ENCODE results near the gene TRAF2. TPM values are rescaled to one million over a fixed set of nuclear protein-coding genes. Genes with fewer than 3 reads are reported as not detected.

Gene TRAF2
- total and polyA plus RNA-seq, 2 of the 13 experiments (the other 11 are each of a cell fraction or from before 2014, with no cell fraction given) = 12.4 to 13.6 TPM

- TF ChIP-seq, protein P1, sequence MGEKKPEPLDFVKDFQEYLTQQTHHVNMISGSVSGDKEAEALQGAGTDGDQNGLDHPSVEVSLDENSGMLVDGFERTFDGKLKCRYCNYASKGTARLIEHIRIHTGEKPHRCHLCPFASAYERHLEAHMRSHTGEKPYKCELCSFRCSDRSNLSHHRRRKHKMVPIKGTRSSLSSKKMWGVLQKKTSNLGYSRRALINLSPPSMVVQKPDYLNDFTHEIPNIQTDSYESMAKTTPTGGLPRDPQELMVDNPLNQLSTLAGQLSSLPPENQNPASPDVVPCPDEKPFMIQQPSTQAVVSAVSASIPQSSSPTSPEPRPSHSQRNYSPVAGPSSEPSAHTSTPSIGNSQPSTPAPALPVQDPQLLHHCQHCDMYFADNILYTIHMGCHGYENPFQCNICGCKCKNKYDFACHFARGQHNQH (CRISPR knock-in tag; IDR thresholded peaks at IDR 0.05) = peak; percentile 73; the same call in 1 of the 2 replicates
- TF ChIP-seq ZNF572 (CRISPR knock-in tag; IDR thresholded peaks at IDR 0.05) = peak; percentile 81; the same call in 1 of the 2 replicates
- peak; percentile 59; the same call in 1 of the 2 replicates for TF ChIP-seq HOXA3 (CRISPR knock-in tag; IDR thresholded peaks at IDR 0.05)
- TF ChIP-seq ZNF512 (CRISPR knock-in tag; IDR thresholded peaks at IDR 0.05) = no peak
- TF ChIP-seq HMG20B (CRISPR knock-in tag; conservative IDR thresholded peaks at IDR 0.05) = no peak
- peak; percentile 34; the same call in 1 of the 2 replicates for TF ChIP-seq REL (CRISPR knock-in tag; conservative IDR thresholded peaks at IDR 0.05)
- peak; percentile 68; the same call in 1 of the 2 replicates for TF ChIP-seq HOXA5 (CRISPR knock-in tag; IDR thresholded peaks at IDR 0.05)
- peak; percentile 88 for TF ChIP-seq ZNF607 (CRISPR knock-in tag; IDR thresholded peaks at IDR 0.05; ENCODE audit: borderline replicate concordance)
- TF ChIP-seq HNRNPLL (IDR thresholded peaks at IDR 0.05; ENCODE audit: low read depth, low read length, poor library complexity, severe bottlenecking) = peak; percentile 80
- TF ChIP-seq SPEN (CRISPR knock-in tag; IDR thresholded peaks at IDR 0.05; ENCODE audit: low read depth) = no peak
- TF ChIP-seq BORCS8-MEF2B (CRISPR knock-in tag; IDR thresholded peaks at IDR 0.05) = peak; percentile 78
- no peak for TF ChIP-seq ZNF615 (CRISPR knock-in tag; IDR thresholded peaks at IDR 0.05; ENCODE audit: borderline replicate concordance)
- TF ChIP-seq, protein P2, sequence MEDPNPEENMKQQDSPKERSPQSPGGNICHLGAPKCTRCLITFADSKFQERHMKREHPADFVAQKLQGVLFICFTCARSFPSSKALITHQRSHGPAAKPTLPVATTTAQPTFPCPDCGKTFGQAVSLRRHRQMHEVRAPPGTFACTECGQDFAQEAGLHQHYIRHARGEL (CRISPR knock-in tag; IDR thresholded peaks at IDR 0.05) = 0 out of 2 replicates have a peak, but pooled peaks have one; percentile 4
- TF ChIP-seq ZBTB25 (CRISPR knock-in tag; IDR thresholded peaks at IDR 0.05) = peak; percentile 29; the same call in 1 of the 2 replicates
- TF ChIP-seq HOXD1 (CRISPR knock-in tag; IDR thresholded peaks at IDR 0.05) = 0 out of 2 replicates have a peak, but pooled peaks have one; percentile 33
- TF ChIP-seq, protein P3, sequence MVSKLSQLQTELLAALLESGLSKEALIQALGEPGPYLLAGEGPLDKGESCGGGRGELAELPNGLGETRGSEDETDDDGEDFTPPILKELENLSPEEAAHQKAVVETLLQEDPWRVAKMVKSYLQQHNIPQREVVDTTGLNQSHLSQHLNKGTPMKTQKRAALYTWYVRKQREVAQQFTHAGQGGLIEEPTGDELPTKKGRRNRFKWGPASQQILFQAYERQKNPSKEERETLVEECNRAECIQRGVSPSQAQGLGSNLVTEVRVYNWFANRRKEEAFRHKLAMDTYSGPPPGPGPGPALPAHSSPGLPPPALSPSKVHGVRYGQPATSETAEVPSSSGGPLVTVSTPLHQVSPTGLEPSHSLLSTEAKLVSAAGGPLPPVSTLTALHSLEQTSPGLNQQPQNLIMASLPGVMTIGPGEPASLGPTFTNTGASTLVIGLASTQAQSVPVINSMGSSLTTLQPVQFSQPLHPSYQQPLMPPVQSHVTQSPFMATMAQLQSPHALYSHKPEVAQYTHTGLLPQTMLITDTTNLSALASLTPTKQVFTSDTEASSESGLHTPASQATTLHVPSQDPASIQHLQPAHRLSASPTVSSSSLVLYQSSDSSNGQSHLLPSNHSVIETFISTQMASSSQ (IDR thresholded peaks at IDR 0.05; ENCODE audit: low read depth) = no peak
- TF ChIP-seq, protein P3 (CRISPR knock-in tag; IDR thresholded peaks at IDR 0.05; ENCODE audit: borderline replicate concordance) = peak; percentile 34; the same call in 1 of the 2 replicates
- peak; percentile 71; the same call in 1 of the 2 replicates for TF ChIP-seq KDM3A (CRISPR knock-in tag; IDR thresholded peaks at IDR 0.05; ENCODE audit: low read depth)
- TF ChIP-seq NBN (conservative IDR thresholded peaks at IDR 0.05) = no peak
- TF ChIP-seq TBX2 (CRISPR knock-in tag; IDR thresholded peaks at IDR 0.05; ENCODE audit: borderline replicate concordance) = peak; percentile 57
- TF ChIP-seq RELA (CRISPR knock-in tag; IDR thresholded peaks at IDR 0.05) = no peak
Observed at GRCh38 chr9:136847826-136848392, 38.4 kb upstream of the TRAF2 start (continued).
